IMR-90 (cell line): Measurements from ENCODE around the gene RAD21L1. TPM values are rescaled to one million over a fixed set of nuclear protein-coding genes. Genes with fewer than 3 reads are reported as not detected.

Source experiments
- polyA plus RNA-seq, 3 experiments: library from polyadenylated mRNA; depleted of rRNA; stranded (reverse); fragments of >200 nt; gene quantifications; 2 replicates each; pipeline ENCODE4 v1.2.3, GENCODE V29; 2012; ENCODE audit warnings: low replicate concordance in 1 of 3
- total RNA-seq: library from RNA; depleted of rRNA; stranded (reverse); fragments of >200 nt; gene quantifications from 2 replicates; pipeline ENCODE4 v1.2.3, GENCODE V29; 2012; rRNA removed

Gene RAD21L1
- total and polyA plus RNA-seq, 2 of the 4 experiments (the other 2 are of a cell fraction) = not detected

Other genes starting within 250 kb of the RAD21L1 start
- not detected in 2 replicates for gene RSPO4, start 223.7 kb upstream of the RAD21L1 start, total RNA-seq
- not detected in 2 replicates for gene RSPO4, start 223.7 kb upstream of the RAD21L1 start, polyA plus RNA-seq (2012; rRNA removed)
- 93.6 and 120 TPM in 2 replicates for gene PSMF1, start 107.4 kb upstream of the RAD21L1 start, total RNA-seq
- 89.4 and 109 TPM in 2 replicates for gene PSMF1, start 107.4 kb upstream of the RAD21L1 start, polyA plus RNA-seq (2012; rRNA removed)
- not detected in 2 replicates for gene TMEM74B, start 41.1 kb upstream of the RAD21L1 start, total RNA-seq
- gene TMEM74B, start 41.1 kb upstream of the RAD21L1 start, polyA plus RNA-seq (2012; rRNA removed) = 0.03 TPM in 1 of 2 replicates, not detected in the other
- gene C20orf202, start 22.6 kb upstream of the RAD21L1 start, total RNA-seq = not detected in 2 replicates
- gene C20orf202, start 22.6 kb upstream of the RAD21L1 start, polyA plus RNA-seq (2012; rRNA removed) = not detected in 2 replicates
- 4.5 and 4.7 TPM in 2 replicates for gene SNPH, start 40.2 kb downstream of the RAD21L1 start, total RNA-seq
- gene SNPH, start 40.2 kb downstream of the RAD21L1 start, polyA plus RNA-seq (2012; rRNA removed) = 3.1 and 3.2 TPM in 2 replicates
- 0.54 and 0.83 TPM in 2 replicates for gene SDCBP2, start 103.1 kb downstream of the RAD21L1 start, total RNA-seq
- 1.3 TPM in 2 replicates for gene SDCBP2, start 103.1 kb downstream of the RAD21L1 start, polyA plus RNA-seq (2012; rRNA removed)
- 91.9 and 120 TPM in 2 replicates for gene FKBP1A, start 167.0 kb downstream of the RAD21L1 start, total RNA-seq
- 513 and 528 TPM in 2 replicates for gene FKBP1A, start 167.0 kb downstream of the RAD21L1 start, polyA plus RNA-seq (2012; rRNA removed)
- 40.3 and 41.1 TPM in 2 replicates for gene NSFL1C, start 240.8 kb downstream of the RAD21L1 start, total RNA-seq
- 28.6 and 33.0 TPM in 2 replicates for gene NSFL1C, start 240.8 kb downstream of the RAD21L1 start, polyA plus RNA-seq (2012; rRNA removed)